Tibial nerve (tissue), 4 donors: ENCODE measurements around the gene RAB24. TPM values are rescaled to one million over a fixed set of nuclear protein-coding genes. Genes with fewer than 3 reads are reported as not detected.
A peak's percentile ranks its signal among the peaks of the same experiment; 100 is the strongest.

Source experiments
- DNase-seq, 2 donors: peaks; one replicate each; pipeline ENCODE4 v3.0.0-alpha.2; 2019; ENCODE audit warnings: low spot score in 2 of 2
- H3K27ac ChIP-seq, 4 donors: fragments of 200-600 bp; sonication (generic) in 3 of 4; one replicate each; pipeline ENCODE4 v1.5.1; 2017 to 2019; ENCODE audit warnings: mild to moderate bottlenecking in 1 of 4
- H3K27me3 ChIP-seq, 2 donors: fragments of 200-600 bp; sonication (generic) in 1 of 2; one replicate each; pipeline versions ENCODE4 v1.5.1 to v1.6.0; 2017 to 2019
- H3K36me3 ChIP-seq, 3 donors: fragments of 200-600 bp; sonication (generic); one replicate each; pipeline ENCODE4 v1.5.1; 2018 to 2019
- H3K4me1 ChIP-seq, 4 donors: fragments of 200-600 bp; sonication (generic) in 3 of 4; one replicate each; pipeline ENCODE4 v1.5.1; 2017 to 2019
- H3K4me3 ChIP-seq, 4 donors: fragments of 200-600 bp; sonication (generic) in 3 of 4; one replicate each; pipeline ENCODE4 v1.5.1; 2017 to 2019; ENCODE audit warnings: mild to moderate bottlenecking in 1 of 4, moderate library complexity in 1 of 4
- H3K9me3 ChIP-seq, 4 donors: fragments of 200-600 bp; sonication (generic) in 3 of 4; one replicate each; pipeline ENCODE4 v1.5.1; 2017 to 2019
- CTCF ChIP-seq, 5 experiments: fragments of 200-600 bp in 3 of 5; fragments of 450-650 bp in 2 of 5; sonication (generic) in 3 of 5; IDR thresholded peaks; one replicate each; pipeline ENCODE4 v1.5.1; 2016 to 2019; ENCODE audit warnings: antibody characterized with exemption in 5 of 5, mild to moderate bottlenecking in 3 of 5, moderate library complexity in 2 of 5
- EP300 ChIP-seq, 2 donors: sonication (generic); formaldehyde crosslinking; IDR thresholded peaks; one replicate each; pipeline ENCODE4 v1.6.1; 2017; ENCODE audit warnings: antibody characterized with exemption in 2 of 2, mild to moderate bottlenecking in 1 of 2
- POLR2A ChIP-seq, 2 donors: fragments of 450-650 bp; IDR thresholded peaks; one replicate each; pipeline ENCODE4 v1.6.1; 2017; ENCODE audit warnings: antibody characterized with exemption in 2 of 2, mild to moderate bottlenecking in 2 of 2, moderate library complexity in 2 of 2
- WGBS, 2 donors: methylation state at CpG; one replicate each; pipeline ENCODE4 v1.1.5; 2018; 5-methylcytosine and 5-hydroxymethylcytosine counted together
- total RNA-seq, 4 donors: library from RNA; depleted of rRNA; stranded (reverse); fragments of >200 nt; gene quantifications; one replicate each; pipeline ENCODE4 v1.1.0, GENCODE V29; 2016

RAB24 gene
- total RNA-seq, 4 donors from 2014 or later, result 24.1 to 56.7 (median 35.4) TPM

DNA sequence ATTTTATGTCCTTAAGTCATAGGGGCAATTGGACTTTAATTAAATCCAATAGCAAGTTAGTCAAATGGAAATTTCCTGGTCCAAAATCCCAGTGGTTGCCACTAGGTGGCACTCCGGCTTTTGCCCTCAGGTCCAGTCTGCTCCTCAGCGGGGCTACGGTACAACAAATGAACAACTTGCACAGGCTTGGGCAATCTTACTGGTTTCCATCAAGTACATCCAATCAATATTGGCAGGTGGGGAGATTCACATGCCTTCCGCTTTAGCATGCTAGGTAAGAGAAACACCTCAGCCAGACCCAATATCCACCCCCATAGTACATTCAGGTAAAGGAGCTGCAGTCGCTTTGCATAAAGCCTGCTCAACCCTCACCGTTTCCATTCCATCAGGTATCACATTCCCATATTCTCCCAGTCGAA is 14.4 kb upstream of the RAB24 start:
- Histone ChIP-seq H3K27me3 (no peaks in the 10 kb centered on the region), H3K4me3 (no peak overlapping the region), H3K27ac (no peak overlapping the region), H3K36me3 (peaks cover 0 to 19% (median 0%) of the 10 kb centered on the region in 3 donors), H3K4me1 (peaks cover 0 to 2% (median under 1%) of the 10 kb centered on the region in 4 donors), H3K9me3 (no peaks in the 10 kb centered on the region)
- WGBS, 2 donors, result 37 to 42% methylated on average over 7 of the region's 7 CpGs
- TF ChIP-seq CTCF (IDR thresholded peaks at IDR 0.05), result peak; percentile 67 to 76 (median 75)
- TF ChIP-seq POLR2A (IDR thresholded peaks at IDR 0.05), result no peak
- DNase-seq, result peak; percentile 42 to 75

DNA sequence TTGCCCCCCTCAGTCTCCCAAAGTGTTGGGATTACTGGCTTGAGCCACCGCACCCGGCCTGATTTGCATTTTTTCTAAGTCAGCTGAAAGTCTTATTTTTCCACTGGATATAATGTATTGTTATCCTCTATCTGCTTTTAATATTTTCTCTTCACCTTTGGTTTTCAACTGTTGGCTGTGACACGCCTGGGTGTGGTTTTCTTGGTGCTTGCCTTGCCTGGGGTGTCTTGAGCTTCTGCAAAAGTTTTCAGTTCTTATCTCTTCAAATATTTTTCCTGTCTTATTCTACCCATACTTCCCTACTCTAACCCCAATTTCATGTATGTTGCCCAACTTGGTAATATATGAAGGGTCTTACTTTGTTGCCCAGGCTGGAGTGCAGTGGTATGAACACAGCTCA is 12.5 kb upstream of the RAB24 start:
- H3K9me3 ChIP-seq, result no peaks in the 10 kb centered on the region
- no peak for DNase-seq
- TF ChIP-seq EP300 (IDR thresholded peaks at IDR 0.05), result no peak
- TF ChIP-seq POLR2A (IDR thresholded peaks at IDR 0.05), result no peak
- TF ChIP-seq CTCF (IDR thresholded peaks at IDR 0.05), result no peak
- H3K36me3 ChIP-seq, result peaks cover 0 to 19% (median 0%) of the 10 kb centered on the region in 3 donors
- H3K27ac ChIP-seq, result no peak overlapping the region
- H3K4me3 ChIP-seq, result no peak overlapping the region
- WGBS, 2 donors, result 79 to 88% methylated on average over 3 of the region's 3 CpGs
- peaks cover 0 to 22% (median 18%) of the 10 kb centered on the region in 4 donors for H3K4me1 ChIP-seq
- H3K27me3 ChIP-seq, result no peaks in the 10 kb centered on the region

DNA sequence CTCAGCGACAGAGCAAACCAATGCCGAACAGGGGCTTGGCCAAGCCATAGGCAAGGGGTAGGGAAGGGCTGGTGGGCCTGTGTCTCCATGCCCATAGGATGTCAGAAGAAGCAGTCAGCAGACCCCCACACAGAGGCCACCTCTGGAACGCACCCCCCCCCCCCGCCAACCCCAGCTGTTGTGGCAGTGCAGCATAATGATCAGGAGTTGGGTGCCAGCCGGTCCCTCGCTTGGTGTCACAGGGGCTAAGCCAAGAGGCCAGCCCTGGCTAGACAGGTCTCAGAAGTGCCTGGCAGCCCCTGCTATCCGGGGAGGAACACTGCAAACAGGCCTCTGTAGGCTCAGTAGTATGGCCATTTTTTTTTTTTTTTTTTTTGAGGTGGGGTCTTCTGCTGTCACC is 11.9 kb upstream of the RAB24 start:
- H3K4me3 ChIP-seq, result no peak overlapping the region
- DNase-seq, result no peak
- WGBS, 2 donors, result 78 to 88% methylated on average over 7 of the region's 7 CpGs
- H3K36me3 ChIP-seq, result peaks cover 0 to 14% (median 0%) of the 10 kb centered on the region in 3 donors
- H3K27me3 ChIP-seq, result no peaks in the 10 kb centered on the region
- no peak overlapping the region for H3K27ac ChIP-seq
- H3K9me3 ChIP-seq, result no peaks in the 10 kb centered on the region
- TF ChIP-seq EP300 (IDR thresholded peaks at IDR 0.05) (no peak), POLR2A (IDR thresholded peaks at IDR 0.05) (no peak), CTCF (IDR thresholded peaks at IDR 0.05) (no peak)
- peaks cover 0 to 28% (median 20%) of the 10 kb centered on the region in 4 donors for H3K4me1 ChIP-seq

DNA sequence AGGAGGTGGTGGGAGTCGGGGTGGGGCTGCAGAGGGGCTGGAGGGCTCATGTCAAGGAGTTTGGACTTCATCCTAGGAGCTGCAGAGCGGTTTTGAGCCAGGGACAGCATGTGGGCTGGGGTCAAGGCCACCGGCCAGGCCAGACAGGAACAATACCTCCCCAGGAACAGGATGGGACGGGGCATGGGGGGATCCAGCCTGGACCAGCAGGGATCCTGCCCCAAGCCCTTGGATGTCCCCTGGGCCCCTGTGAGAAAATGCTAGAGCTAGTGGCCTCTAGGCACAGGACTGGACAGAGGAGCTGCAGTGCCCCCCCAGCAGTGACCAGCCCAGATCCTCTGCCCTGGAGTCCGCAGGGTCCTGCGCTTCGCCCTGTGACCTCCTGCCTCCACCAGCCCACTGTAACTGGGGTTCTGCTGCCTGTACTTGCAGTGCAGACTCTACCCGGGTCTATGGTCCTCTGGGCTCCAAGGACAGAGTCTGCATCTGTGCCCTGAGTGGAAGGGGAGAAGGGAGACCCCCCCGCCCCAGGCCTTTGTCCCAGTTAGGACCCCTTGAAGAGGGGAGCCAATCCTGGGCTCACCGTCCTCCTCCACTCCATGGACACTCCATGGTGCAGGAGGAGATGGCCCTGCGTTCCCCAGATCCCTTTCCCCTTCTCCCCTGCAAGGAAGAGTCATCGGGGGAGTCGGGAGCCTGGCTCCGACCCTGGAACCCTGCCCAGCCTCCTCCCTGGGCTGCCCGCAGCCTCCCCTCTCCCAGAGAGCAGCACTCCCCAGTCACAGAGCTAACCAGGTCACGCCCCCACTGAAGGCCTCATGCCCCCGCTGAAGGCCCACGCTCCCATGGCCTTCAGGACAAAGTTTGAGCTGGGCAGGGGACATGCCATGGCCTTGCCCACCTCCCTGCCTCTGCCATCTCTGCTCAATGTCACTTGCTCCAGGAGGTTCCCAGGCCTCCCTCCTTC is 11.1 kb upstream of the RAB24 start:
- no peak for DNase-seq
- Histone ChIP-seq H3K36me3 (peaks cover 0 to 7% (median 0%) of the 10 kb centered on the region in 3 donors), H3K4me1 (peaks cover 0 to 29% (median 20%) of the 10 kb centered on the region in 4 donors), H3K27me3 (no peaks in the 10 kb centered on the region), H3K27ac (no peak overlapping the region), H3K4me3 (no peak overlapping the region), H3K9me3 (no peaks in the 10 kb centered on the region)
- TF ChIP-seq EP300 (IDR thresholded peaks at IDR 0.05), result no peak
- TF ChIP-seq CTCF (IDR thresholded peaks at IDR 0.05), result no peak
- TF ChIP-seq POLR2A (IDR thresholded peaks at IDR 0.05), result no peak
- 76 to 79% methylated on average over 17 to 18 of the region's 18 CpGs for WGBS, 2 donors
